ENCODE results near the gene TNK2. TPM values are rescaled to one million over a fixed set of nuclear protein-coding genes. Genes with fewer than 3 reads are reported as not detected.
"Not testable (repeated sequence)": the region's sequence is repeated elsewhere in the genome, so short reads cannot be mapped to it uniquely, and the experiment has no call there.

The TNK2 gene
- total RNA-seq, 1 experiment from 2014 or later: 72.3 TPM

DNA sequence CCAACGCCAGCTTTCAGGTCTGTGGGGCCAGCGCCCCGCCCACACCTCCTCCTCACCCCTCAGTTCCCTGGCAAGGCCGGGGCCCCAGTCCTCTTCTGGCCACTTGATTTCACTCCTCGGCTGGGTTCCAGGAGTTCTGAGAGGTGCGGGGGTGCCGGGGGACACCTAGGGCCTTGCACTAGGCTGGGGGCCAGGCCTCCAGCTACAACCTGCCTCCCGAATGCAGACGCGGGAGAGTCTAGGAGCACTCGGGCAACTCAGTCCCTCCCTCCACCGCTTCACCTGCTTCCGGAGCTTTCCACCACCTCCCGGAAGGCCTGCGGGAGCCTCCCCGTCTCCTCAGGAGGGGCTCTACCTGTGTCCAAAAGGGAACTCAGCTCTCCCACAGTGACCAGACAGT lies 35.6 kb downstream of the TNK2 start:
- no TSS peak for BruUV-seq (replicated peaks)
- in situ Hi-C loops (cut with HindIII; ENCODE audit: low pct_unique_long_range_greater_than_20kb, low sequenced_read_pairs) (no loop called here), intact Hi-C loops (cut with micrococcal nuclease; ENCODE audit: unreplicated experiment) (no loop called here)
- Histone ChIP-seq H3K27me3 (ENCODE audit: control insufficient read depth, insufficient read depth, low read length) (no peaks in the 10 kb centered on the region), H3K36me3 (ENCODE audit: control insufficient read depth, insufficient read depth, low read length) (peaks cover under 1% of the 10 kb centered on the region; the same call in 1 of the 2 replicates), H3K9me3 (ENCODE audit: control insufficient read depth, insufficient read depth, low read depth, low read length) (no peaks in the 10 kb centered on the region), H3K27ac (ENCODE audit: low read length) (no peak overlapping the region), H3K4me1 (ENCODE audit: control insufficient read depth, insufficient read depth, low read length) (peaks cover 5% of the 10 kb centered on the region; the same call in 1 of the 2 replicates), H3K4me3 (ENCODE audit: low read depth in 2 of 2, low read length in 2 of 2) (no peak overlapping the region)
- TF ChIP-seq POLR2AphosphoS5 (IDR thresholded peaks at IDR 0.05; ENCODE audit: low read depth, low read length) (no peak), SIN3A (IDR thresholded peaks at IDR 0.05; ENCODE audit: borderline replicate concordance, insufficient read depth, low read depth, low read length) (no peak), TCF7L2 (IDR thresholded peaks at IDR 0.05; ENCODE audit: low read depth, low read length) (no peak)
- TF ChIP-seq, protein P1, sequence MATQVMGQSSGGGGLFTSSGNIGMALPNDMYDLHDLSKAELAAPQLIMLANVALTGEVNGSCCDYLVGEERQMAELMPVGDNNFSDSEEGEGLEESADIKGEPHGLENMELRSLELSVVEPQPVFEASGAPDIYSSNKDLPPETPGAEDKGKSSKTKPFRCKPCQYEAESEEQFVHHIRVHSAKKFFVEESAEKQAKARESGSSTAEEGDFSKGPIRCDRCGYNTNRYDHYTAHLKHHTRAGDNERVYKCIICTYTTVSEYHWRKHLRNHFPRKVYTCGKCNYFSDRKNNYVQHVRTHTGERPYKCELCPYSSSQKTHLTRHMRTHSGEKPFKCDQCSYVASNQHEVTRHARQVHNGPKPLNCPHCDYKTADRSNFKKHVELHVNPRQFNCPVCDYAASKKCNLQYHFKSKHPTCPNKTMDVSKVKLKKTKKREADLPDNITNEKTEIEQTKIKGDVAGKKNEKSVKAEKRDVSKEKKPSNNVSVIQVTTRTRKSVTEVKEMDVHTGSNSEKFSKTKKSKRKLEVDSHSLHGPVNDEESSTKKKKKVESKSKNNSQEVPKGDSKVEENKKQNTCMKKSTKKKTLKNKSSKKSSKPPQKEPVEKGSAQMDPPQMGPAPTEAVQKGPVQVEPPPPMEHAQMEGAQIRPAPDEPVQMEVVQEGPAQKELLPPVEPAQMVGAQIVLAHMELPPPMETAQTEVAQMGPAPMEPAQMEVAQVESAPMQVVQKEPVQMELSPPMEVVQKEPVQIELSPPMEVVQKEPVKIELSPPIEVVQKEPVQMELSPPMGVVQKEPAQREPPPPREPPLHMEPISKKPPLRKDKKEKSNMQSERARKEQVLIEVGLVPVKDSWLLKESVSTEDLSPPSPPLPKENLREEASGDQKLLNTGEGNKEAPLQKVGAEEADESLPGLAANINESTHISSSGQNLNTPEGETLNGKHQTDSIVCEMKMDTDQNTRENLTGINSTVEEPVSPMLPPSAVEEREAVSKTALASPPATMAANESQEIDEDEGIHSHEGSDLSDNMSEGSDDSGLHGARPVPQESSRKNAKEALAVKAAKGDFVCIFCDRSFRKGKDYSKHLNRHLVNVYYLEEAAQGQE (IDR thresholded peaks at IDR 0.05; ENCODE audit: insufficient read depth in 1 of 2, low read depth in 2 of 2, low read length in 1 of 2): no peak
- TF ChIP-seq, protein P2, sequence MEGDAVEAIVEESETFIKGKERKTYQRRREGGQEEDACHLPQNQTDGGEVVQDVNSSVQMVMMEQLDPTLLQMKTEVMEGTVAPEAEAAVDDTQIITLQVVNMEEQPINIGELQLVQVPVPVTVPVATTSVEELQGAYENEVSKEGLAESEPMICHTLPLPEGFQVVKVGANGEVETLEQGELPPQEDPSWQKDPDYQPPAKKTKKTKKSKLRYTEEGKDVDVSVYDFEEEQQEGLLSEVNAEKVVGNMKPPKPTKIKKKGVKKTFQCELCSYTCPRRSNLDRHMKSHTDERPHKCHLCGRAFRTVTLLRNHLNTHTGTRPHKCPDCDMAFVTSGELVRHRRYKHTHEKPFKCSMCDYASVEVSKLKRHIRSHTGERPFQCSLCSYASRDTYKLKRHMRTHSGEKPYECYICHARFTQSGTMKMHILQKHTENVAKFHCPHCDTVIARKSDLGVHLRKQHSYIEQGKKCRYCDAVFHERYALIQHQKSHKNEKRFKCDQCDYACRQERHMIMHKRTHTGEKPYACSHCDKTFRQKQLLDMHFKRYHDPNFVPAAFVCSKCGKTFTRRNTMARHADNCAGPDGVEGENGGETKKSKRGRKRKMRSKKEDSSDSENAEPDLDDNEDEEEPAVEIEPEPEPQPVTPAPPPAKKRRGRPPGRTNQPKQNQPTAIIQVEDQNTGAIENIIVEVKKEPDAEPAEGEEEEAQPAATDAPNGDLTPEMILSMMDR (IDR thresholded peaks at IDR 0.05): no peak
- DNase-seq (ENCODE audit: low read depth, low spot score) (no peak), ATAC-seq (no peak)
- ChIA-PET CTCF (interaction anchor here (1.0 to 1.4 kb wide), 2 partner anchors 9 to 22 kb away, joined by 4 to 5 read pairs; no protein-coding TSS in a partner anchor), POLR2A (no interaction called here)

DNA sequence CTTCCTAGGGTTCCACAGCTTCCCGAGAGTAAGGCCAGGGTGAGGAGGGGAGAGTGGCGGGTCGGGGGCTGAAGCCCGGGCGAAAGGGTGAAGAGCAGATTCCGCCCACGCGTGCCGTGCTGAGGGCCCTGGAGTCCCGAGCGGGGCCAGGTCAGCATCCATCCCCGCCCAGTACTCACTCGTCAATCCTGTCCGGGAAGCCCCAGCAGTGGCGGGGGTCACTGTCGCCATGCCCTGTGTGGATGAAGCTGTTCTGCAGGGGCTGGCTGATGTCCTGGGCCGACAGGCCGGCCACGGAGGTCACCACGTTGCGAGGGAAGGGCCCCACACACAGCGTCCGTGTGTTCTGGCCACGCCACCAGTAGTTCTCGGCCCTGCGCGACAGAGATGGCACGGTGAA lies 36.3 kb downstream of the TNK2 start:
- peaks cover 5% of the 10 kb centered on the region; the same call in 1 of the 2 replicates for H3K4me1 ChIP-seq (ENCODE audit: control insufficient read depth, insufficient read depth, low read length)
- DNase-seq (ENCODE audit: low read depth, low spot score) (no peak), ATAC-seq (no peak)
- in situ Hi-C loops (cut with HindIII; ENCODE audit: low pct_unique_long_range_greater_than_20kb, low sequenced_read_pairs) (no loop called here), intact Hi-C loops (cut with micrococcal nuclease; ENCODE audit: unreplicated experiment) (no loop called here)
- CTCF ChIA-PET: interaction anchor here (1.4 kb wide), 2 partner anchors 9 to 13 kb away, joined by 4 to 6 read pairs; no protein-coding TSS in a partner anchor
- no peaks in the 10 kb centered on the region for H3K27me3 ChIP-seq (ENCODE audit: control insufficient read depth, insufficient read depth, low read length)
- no peaks in the 10 kb centered on the region for H3K9me3 ChIP-seq (ENCODE audit: control insufficient read depth, insufficient read depth, low read depth, low read length)
- POLR2A ChIA-PET: no interaction called here
- H3K27ac ChIP-seq (ENCODE audit: low read length): no peak overlapping the region
- no peaks in the 10 kb centered on the region; the same call in 1 of the 2 replicates for H3K36me3 ChIP-seq (ENCODE audit: control insufficient read depth, insufficient read depth, low read length)
- TF ChIP-seq TCF7L2 (IDR thresholded peaks at IDR 0.05; ENCODE audit: low read depth, low read length) (no peak), SIN3A (IDR thresholded peaks at IDR 0.05; ENCODE audit: borderline replicate concordance, insufficient read depth, low read depth, low read length) (no peak), POLR2AphosphoS5 (IDR thresholded peaks at IDR 0.05; ENCODE audit: low read depth, low read length) (no peak)
- TF ChIP-seq, protein P2 (IDR thresholded peaks at IDR 0.05): no peak
- TF ChIP-seq, protein P1 (IDR thresholded peaks at IDR 0.05; ENCODE audit: insufficient read depth in 1 of 2, low read depth in 2 of 2, low read length in 1 of 2): no peak
- no peak overlapping the region for H3K4me3 ChIP-seq (ENCODE audit: low read depth in 2 of 2, low read length in 2 of 2)
- BruUV-seq (replicated peaks): no TSS peak

- CTCF ChIA-PET: interaction anchor here (0.8 to 1.4 kb wide), 3 partner anchors 8 to 23 kb away, joined by 4 to 7 read pairs (median 6); no protein-coding TSS in a partner anchor
- H3K9me3 ChIP-seq (ENCODE audit: control insufficient read depth, insufficient read depth, low read depth, low read length); H3K4me1 ChIP-seq (ENCODE audit: control insufficient read depth, insufficient read depth, low read length); in situ Hi-C loops (cut with HindIII; ENCODE audit: low pct_unique_long_range_greater_than_20kb, low sequenced_read_pairs); intact Hi-C loops (cut with micrococcal nuclease; ENCODE audit: unreplicated experiment); H3K4me3 ChIP-seq (ENCODE audit: low read depth in 2 of 2, low read length in 2 of 2); BruUV-seq (replicated peaks); DNase-seq (ENCODE audit: low read depth, low spot score); H3K27me3 ChIP-seq (ENCODE audit: control insufficient read depth, insufficient read depth, low read length); ATAC-seq; POLR2A ChIA-PET; H3K27ac ChIP-seq (ENCODE audit: low read length); H3K36me3 ChIP-seq (ENCODE audit: control insufficient read depth, insufficient read depth, low read length): not testable (repeated sequence)
Measured at GRCh38 chr3:195871686-195872085, 36.7 kb downstream of the TNK2 start.

Measured in Panc1 (cell line).